HepG2 (cell line): ENCODE measurements around the gene LHPP.

Experiments used
- PHF21A ChIP-seq: sonication (generic); formaldehyde crosslinking; IDR thresholded peaks from 2 replicates; pipeline ENCODE4 v1.5.0; 2020; ENCODE audit warnings: mild to moderate bottlenecking, missing genetic modification reagents
- ZKSCAN8 ChIP-seq: IDR thresholded peaks from 2 replicates; pipeline ENCODE4 v1.6.1; 2016; ENCODE audit warnings: borderline replicate concordance, missing genetic modification reagents, missing compliant biosample characterization
- ZNF124 ChIP-seq: sonication (generic); formaldehyde crosslinking; IDR thresholded peaks from 2 replicates; pipeline ENCODE4 v1.4.0; 2020; ENCODE audit warnings: missing genetic modification reagents

DNA sequence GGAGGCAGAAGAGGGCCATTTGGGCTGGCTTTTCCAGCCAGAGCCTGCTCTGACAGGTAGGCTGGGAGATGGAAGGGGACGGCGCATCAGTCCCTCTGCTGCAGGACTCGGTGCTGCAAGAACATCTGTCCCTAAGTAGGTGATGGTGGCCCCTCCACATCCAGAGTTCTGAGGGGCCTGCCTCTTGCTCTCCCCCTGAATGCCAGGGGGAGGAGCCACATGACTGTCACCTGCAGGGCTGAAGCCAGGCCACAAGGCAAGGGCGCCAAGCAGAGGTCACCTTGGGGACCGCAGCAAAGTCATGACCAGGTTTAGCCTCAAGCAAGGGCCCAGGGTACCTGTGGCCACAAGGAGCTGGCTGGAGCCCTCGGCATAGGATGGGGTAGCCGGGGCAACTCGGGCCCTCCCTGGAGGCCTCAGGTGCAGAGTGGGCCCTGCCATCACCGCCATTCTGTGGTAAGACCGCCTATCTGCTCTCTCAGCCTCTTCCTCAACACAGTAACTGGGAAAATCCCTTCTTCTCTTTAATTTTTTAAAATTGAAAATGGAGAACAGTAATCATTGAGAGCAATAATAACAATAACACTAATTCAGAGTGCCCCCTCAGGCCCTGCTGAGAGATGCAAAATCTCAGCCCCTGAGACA is 183.3 kb downstream of the LHPP start:
- no peak for TF ChIP-seq ZKSCAN8 (CRISPR knock-in tag)
- TF ChIP-seq ZNF124 (CRISPR knock-in tag), result no peak
- no peak for TF ChIP-seq PHF21A
